LNCaP clone FGC (cell line): Measurements from ENCODE around the gene OVCA2.
A peak's percentile ranks its signal among the peaks of the same experiment; 100 is the strongest.

Source experiments
- DNase-seq: peaks from one replicate; pipeline ENCODE4 v3.0.0-alpha.2; 2011; ENCODE audit warnings: low read depth
- H3K4me3 ChIP-seq: 2 replicates; pipeline ENCODE4 v1.5.1; 2011; ENCODE audit warnings: mild to moderate bottlenecking, low read depth, low read length, control low read depth
- TF ChIP-seq, protein P1 (sequence below): IDR thresholded peaks from 2 replicates; pipeline ENCODE4 v1.5.1; 2012; ENCODE audit warnings: mild to moderate bottlenecking; ENCODE audit not compliant: control insufficient read depth, insufficient read depth; ENCODE audit errors: extremely low read depth

The OVCA2 gene

GRCh38 chr17:2064147-2064489 is 22.3 kb downstream of the OVCA2 start:
- TF ChIP-seq, protein P1, sequence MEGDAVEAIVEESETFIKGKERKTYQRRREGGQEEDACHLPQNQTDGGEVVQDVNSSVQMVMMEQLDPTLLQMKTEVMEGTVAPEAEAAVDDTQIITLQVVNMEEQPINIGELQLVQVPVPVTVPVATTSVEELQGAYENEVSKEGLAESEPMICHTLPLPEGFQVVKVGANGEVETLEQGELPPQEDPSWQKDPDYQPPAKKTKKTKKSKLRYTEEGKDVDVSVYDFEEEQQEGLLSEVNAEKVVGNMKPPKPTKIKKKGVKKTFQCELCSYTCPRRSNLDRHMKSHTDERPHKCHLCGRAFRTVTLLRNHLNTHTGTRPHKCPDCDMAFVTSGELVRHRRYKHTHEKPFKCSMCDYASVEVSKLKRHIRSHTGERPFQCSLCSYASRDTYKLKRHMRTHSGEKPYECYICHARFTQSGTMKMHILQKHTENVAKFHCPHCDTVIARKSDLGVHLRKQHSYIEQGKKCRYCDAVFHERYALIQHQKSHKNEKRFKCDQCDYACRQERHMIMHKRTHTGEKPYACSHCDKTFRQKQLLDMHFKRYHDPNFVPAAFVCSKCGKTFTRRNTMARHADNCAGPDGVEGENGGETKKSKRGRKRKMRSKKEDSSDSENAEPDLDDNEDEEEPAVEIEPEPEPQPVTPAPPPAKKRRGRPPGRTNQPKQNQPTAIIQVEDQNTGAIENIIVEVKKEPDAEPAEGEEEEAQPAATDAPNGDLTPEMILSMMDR = no peak
- DNase-seq = no peak
- no peak overlapping the region for H3K4me3 ChIP-seq

DNA sequence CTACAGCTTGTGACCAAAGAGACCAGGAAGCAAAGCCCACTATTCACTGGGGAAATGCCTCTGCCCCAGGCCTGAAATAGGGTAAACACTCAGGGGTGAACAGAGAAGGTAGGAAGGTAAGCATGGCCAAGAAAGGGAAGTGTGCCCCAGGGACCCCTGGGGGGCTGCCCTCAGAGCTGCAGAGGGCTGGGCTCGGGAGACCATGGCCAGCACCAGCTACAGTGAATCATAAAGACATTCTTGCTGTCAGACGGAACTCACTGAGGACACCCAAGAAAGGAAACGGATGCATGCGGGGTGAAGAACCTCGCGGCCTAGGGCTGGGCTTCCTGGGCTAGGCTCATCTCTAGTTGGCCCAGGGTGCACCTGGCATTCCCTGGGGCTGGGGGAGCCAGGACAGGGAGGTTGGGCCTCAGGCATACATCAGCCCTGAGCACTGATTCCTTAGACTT is 22.7 kb downstream of the OVCA2 start:
- H3K4me3 ChIP-seq = no peak overlapping the region
- TF ChIP-seq, protein P1 = no peak
- DNase-seq = no peak

DNA sequence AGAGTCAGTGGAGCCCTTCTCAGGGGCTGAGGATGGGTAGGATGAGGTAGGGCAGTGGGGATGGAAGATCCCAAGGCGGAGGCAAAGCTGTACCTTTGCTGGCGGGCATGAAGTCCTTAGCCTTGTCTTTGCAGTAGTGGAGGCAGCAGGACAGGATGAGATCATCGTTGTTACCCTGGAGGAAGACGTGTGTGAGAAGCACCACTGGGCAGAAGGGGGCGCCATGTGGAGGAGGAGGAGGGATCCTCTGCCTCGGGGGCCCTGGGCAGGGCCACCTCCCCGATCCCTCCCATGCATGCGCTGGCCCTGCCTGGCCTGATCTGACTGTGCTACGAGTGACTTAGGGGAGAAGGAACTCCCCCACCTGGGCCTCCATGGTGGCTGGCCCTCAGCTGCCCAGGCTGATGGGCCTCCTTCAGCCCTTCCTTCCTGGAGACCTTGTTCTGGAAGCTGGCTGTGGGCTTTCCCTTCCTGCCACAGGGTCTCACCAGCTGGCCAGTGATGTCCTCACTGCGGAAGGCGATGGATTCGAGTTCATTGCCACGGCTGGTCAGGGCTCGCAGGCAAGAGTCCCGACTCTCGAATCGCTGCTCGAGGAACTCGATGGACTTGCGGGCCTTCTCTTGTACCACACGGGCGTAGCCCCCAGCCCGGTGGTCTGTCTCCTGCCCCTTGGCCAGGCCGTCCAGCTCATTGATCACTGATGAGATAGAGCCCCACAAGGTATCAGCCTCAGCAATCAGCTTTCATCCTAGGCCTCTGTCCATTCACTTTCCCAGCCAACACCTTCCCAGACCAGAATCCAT is 23.4 kb downstream of the OVCA2 start:
- H3K4me3 ChIP-seq = no peak overlapping the region
- DNase-seq = no peak
- TF ChIP-seq, protein P1 = peak; percentile 47

- TF ChIP-seq, protein P1 = no peak
Measured at GRCh38 chr17:2065949-2066400, 24.2 kb downstream of the OVCA2 start.

DNA sequence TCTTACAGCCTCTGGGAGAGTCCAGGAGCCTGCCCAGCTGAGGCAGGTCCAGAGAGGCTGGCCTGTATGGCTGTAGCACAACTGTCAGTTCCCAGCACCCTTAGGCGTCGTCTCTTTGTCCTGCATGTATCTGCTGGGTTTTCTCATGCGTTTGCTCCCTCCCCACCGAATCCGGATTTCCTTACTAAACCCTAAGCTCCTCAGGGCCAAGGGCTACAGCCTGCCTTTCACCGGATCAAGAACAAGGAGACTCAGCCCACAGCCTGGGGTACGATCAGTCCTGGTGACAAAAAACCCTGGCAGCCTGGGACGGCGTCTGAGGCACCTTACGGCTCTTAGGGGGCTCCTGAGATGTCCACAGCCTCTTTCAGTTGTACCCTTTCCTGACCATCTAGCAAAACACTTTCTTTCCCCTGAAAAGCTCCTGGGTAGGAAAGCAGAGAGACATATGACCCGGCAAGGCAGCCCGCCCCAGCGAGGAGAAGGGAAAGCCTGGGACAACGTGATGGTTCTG is 25.3 kb downstream of the OVCA2 start:
- TF ChIP-seq, protein P1 = no peak
- H3K4me3 ChIP-seq = no peak overlapping the region
- no peak for DNase-seq

More at GRCh38 chr17:2065949-2066400, 24.2 kb downstream of the OVCA2 start:
- no peak for DNase-seq
- no peak overlapping the region for H3K4me3 ChIP-seq

DNA sequence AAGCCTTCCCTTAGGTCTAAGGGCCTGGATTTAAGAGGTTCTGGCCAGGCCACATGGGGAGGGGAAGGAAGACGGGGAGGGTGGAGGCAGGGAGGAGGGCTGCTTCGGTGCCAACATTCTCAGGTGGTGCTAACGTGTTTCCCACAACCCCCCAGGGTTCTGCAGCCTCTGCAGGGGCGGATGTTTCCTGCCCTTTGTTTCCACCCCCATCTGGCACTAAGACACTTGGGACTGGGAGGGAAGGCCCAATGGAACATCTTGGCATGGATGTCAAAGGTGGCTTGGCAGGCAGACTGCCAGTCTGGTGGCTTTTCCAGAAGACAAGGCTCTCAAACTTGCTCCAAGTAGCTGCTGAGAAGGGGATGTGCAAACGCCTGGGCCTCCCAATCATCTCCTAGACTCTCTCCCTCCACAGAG is 25.8 kb downstream of the OVCA2 start:
- TF ChIP-seq, protein P1 = no peak
- no peak for DNase-seq
- H3K4me3 ChIP-seq = no peak overlapping the region
